NCI-H146 treated with DMSO at 0.1 percent for 48 hours (cell line): ENCODE results near the gene SUOX.
"Not testable (repeated sequence)": the region's sequence is repeated elsewhere in the genome, so short reads cannot be mapped to it uniquely, and the experiment has no call there.

Experiments used
- DNase-seq: peaks from one replicate; lab custom pipeline; 2025; ENCODE audit not compliant: unreplicated experiment; lab: John Stamatoyannopoulos, UW

The SUOX gene

DNA sequence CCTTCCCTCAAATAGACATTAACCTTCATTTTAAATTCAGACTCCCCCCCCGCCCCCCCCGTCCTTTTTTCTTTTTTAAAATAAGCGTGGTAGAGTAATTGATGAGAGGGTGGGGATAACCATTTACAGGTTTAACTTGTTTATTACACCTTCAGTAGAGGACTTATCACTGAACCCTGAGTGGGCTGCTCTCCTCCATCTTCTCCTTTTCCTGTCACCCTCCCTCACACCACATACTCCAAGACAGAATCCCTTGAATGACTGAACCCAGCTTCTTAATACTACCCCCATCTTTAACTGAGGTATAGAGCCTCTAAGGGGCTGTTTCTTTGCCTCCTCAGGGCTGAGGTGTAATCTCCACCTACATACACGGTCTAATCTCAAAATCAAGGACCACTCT lies 20.1 kb downstream of the SUOX start:
- no peak for DNase-seq

DNA sequence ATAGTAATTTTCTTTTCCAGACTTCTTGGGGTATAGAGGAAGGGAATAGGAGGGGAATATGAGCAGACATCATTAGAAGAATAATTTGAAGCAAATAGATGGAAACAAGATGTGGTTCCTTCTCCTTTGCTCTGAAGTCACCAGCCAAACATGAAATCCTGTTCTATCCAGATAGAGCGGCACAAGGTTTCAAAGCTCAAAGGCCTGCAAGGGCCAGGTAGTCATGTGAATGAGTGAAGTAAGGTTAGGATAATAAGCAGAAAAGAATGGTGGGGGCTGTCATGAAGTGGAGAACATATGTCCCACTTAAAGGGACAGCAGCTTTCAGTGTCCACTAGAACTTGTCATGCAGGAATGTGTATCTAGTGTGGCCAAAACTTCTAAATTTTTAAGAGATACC lies 21.3 kb downstream of the SUOX start:
- no peak for DNase-seq

DNA sequence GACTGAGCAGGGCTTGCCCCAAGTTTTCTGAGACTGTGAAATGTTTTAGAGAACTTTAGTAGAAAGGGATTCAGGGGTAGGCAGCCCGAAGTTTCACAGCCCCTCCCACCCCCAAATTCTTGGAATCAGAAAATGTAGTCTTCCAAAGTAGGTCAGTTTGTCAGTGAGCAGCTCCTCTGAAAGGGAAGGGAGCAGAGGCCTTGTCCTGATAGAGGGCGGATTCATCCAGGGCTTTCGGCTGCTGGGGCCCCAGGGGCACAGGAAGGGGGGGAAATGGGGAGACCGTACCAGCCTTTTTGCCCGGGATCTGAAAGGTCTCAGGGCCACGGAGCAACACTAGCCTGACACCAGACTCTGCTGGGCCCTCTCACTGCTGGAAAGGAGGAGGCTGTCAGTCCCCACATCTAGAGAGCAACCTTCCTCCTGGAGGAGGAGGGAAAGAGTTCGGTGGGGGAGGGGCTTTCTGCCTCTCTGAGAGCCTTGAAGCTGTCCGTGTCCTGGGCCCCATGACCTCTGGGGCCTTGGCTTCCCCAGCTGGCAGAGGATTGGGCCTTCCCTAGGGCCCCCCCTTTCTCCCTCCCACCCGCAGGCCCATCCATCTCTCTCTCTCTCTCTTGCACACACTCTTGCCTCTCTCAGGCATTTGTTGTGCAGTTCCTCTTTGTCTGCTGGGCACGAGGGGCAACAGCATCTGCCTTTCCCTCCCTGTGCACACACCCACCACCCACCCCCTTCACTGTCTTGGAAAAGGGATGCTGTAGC lies 23.5 kb downstream of the SUOX start, which contains the start of gene IKZF4:
IKZF4 (plus strand) TSS at position 621 of the 762 bp plus-strand sequence. CDS start 451 bp downstream, outside the sequence.
- DNase-seq, result no peak

DNA sequence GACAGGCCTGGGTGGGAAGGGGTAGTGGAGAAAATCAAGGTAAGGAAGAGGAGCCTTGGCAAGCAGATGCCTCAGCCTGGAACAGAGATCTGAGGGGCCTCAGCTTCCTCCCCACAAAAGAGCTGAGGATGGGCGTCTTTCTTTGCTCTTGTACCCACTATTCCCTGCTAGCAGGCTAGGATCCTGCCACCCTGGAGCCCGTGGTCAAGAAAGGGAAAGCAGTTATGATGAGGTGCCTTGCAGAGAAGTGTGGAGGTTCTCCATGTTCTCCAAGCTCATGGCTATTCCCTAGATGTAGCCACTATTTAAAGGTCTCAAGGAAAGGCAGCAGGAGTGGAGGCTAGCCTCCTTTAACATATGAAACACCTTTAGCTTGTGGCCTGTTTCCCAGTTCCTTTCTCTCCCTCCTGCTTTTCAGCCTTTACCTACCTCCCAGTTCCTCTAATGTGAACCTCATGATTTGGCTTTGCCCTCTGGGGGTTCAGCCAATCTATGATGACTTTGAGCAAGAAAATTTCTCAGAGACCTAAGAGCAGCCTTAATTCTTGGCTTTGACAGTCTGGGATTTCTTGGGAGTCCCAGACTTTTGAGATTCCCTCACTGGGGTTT lies 24.9 kb downstream of the SUOX start:
- no peak for DNase-seq

DNA sequence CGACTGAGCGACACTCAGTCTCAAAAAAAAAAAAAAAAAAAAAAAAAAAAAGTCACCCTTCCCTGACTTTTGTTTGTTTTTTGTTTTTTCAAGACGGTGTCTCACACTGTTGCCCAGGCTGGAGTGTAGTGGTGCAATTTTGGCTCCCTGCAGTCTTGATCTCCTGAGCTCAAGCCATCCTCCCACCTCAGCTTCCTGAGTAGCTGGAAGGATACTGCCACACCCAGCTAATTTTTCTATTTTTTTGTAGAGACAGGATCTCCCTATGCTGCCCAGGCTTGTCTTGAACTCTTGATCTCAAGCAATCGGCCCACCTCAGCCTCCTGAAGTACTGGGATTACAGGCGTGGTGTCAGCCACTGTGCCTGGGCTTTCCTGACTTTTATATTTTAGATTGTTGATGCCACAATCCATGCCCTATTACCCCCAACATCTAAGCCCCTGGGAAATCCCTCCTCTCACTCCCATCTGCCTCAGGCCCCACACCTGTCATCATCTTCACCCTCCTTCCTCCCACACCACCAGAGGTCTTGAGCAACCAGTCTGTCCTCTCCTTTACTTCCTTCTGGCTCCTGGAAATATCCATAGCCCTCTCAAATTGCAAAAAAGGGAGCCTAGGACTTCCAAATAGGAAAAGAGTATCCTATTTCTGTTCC lies 31.6 kb downstream of the SUOX start:
- DNase-seq, result no peak

DNA sequence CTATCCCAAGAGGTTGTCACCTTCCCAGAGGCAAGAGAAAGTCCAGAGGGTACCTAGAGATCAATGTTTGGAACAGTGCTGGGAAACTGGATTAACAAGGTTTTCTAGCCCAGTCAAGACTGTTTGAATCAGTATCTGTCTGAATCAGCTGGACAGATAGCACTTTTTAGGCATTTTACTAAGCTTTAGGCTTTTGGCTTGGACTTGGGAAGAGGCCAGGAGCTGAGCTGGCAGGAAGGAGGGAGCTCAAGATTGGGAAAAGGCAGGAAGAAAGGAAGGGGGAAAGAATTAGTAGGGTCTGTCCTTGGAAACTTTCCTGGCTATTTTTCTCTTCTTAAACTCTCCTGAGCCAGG lies 32.1 kb downstream of the SUOX start:
- no peak for DNase-seq

DNA sequence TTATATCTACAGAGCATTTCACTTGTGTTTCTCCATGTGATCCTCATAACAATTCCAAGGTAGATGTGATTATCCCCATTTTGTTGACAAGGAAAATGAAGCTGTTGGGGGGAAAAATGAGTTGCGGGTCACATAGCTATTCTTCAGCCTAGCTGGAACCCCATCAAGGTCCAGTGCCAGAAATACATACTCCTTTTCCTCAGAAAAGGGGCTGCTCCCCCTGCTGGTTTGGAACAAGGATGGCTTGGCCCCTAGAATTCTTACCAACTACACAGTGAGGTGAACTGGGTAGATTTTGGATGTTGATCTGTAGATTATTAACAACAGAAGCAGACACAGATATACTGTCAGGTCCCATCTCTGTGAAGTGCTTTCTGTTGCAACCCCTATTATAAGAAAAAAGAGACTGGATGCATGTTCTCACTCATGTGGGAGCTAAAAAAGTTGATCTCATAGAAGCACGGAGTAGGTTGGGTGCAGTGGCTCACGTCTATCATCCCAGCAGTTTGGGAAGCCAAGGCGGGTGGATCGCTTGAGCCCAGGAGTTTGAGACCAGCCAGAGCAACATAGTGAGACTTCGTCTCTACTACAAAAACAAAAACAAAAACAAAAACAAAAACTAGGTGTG lies 32.7 kb downstream of the SUOX start:
- DNase-seq, result peak; percentile 5

DNA sequence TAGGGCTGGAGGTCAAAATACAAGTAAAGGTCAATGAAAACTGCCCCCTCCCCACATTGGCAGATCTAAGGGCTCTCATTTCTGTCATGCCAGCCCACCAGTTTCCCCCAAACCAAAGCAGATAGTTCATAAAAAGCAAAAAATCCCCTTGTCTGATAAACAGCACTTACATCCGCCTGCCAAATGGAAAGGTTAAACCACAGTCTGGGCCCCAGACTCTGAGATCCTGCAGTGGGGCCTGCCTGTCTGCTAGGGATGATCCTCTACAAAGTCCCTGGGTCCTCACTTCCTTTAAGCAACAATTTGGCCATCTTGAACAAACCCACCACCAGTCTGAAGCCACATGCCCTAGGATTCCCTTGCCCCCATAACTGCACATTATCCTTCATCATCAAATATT lies 34.9 kb downstream of the SUOX start:
- no peak for DNase-seq

DNA sequence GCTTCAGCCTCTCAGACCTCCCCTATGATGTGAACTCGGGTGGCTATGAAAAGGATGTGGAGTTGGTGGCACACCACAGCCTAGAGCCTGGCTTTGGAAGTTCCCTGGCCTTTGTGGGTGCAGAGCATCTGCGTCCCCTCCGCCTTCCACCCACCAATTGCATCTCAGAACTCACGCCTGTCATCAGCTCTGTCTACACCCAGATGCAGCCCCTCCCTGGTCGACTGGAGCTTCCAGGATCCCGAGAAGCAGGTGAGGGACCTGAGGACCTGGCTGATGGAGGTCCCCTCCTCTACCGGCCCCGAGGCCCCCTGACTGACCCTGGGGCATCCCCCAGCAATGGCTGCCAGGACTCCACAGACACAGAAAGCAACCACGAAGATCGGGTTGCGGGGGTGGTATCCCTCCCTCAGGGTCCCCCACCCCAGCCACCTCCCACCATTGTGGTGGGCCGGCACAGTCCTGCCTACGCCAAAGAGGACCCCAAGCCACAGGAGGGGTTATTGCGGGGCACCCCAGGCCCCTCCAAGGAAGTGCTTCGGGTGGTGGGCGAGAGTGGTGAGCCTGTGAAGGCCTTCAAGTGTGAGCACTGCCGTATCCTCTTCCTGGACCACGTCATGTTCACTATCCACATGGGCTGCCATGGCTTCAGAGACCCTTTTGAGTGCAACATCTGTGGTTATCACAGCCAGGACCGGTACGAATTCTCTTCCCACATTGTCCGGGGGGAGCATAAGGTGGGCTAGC lies 37.7 kb downstream of the SUOX start:
- no peak for DNase-seq

DNA sequence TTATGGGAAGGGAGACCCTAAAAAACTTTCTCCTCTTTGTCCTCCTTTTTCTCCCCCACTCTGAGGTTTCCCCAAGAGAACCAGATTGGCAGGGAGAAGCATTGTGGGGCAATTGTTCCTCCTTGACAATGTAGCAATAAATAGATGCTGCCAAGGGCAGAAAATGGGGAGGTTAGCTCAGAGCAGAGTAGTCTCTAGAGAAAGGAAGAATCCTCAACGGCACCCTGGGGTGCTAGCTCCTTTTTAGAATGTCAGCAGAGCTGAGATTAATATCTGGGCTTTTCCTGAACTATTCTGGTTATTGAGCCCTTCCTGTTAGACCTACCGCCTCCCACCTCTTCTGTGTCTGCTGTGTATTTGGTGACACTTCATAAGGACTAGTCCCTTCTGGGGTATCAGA lies 40.1 kb downstream of the SUOX start:
- DNase-seq, result no peak

DNA sequence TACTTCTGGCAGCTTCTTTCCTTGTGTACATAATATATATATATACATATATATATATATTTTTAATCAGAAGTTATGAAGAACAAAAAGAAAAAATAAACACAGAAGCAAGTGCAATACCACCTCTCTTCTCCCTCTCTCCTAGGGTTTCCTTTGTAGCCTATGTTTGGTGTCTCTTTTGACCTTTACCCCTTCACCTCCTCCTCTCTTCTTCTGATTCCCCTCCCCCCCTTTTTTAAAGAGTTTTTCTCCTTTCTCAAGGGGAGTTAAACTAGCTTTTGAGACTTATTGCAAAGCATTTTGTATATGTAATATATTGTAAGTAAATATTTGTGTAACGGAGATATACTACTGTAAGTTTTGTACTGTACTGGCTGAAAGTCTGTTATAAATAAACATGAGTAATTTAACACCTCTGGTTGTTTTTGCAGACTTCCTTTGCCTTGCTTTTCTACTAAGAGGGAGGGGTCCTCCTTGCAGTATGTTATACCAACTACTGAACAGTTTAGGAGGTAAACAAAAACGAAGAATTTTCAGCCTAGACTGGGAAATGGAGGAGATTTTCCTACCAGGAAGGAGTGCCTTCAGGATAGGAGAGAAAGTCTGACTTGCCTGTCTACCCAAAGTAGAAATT lies 41.1 kb downstream of the SUOX start:
- DNase-seq, result no peak

DNA sequence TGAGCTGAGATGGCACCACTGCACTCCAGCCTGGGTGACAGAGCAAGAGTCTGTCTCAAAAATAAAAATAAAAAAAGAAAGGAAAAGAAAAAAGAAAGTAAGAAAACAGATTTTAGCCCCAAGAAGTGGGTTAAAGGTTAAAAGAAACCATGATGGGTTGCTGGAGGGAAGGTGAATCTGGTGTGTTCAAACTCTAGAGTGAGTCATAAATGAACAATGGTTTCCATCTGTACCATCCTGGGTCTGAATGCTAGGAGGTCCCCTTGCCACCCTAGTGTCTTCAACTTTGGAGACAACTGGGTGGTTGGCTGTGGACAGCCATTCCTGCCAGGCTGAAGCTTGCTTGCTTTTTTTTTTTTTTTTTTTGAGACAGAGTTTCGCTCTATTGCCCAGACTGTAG lies 43.1 kb downstream of the SUOX start:
- no peak for DNase-seq

DNA sequence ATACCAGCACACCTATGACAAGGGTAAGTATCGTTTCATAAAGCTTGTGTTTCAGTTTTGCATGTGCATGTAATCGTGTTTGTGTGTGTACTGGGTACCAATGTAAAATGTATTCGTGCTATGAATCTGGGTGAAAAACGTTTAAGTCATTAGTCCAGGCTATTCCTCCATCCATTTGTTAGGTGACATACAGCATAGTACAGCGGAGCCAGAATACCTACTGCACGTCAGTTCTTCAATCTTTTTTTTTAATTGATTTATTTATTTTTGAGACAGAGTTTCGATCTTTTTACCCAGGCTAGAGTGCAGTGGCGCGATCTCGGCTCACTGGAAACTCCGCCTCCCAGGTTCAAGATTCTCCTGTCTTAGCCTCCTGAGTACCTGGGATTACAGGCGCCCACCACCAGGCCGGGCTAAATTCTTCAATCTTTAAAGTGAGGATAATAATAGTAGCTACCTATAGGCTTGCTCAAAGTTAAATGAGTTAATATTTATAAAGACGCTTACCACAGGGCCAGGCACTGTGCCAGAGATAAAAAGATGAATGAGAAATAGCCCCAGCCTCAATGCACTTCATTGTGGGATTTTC lies 44.0 kb downstream of the SUOX start:
- no peak for DNase-seq

DNA sequence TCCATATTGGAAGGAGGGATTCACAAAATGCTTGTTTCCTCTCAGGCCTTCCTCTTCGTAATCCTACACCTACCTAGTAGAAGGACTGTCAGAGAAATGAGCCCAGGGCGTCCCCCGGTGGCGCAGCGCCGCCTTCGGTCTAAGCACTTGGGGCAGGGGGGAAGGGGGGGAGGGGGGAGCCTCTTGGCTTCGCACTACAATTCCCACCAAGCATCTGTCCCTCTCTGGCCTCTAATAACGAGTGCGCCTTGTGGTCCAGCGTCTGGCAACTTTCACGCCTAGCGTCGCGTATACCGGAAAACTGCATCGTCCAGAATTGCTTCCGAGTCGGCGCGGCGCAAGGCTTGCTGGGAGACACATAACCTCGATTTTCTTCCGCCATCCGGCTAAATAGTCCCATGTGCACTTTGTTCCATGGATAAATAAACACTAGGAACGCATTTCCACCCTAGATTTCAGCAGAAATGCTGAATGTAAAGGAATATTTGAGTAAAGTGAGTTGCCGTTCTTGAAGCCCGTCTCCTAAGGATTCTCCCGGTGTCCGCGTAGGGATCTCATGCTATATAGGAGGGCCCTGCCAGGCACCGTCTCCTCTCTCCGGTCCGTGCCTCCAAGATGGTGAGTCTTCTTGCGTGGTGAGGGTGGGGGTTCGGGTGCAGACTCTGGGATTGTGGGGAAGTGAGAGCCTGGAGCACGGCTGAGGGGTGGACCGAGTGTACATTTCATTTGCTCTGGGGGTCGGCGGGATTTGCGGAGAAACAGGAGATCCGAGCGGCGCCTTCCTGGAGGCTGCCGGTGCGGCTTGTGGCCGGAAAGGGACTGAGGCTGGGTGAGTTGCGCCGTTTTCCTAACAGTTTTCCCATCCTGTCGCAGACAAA lies 44.7 kb downstream of the SUOX start, which contains the start of gene RPS26:
RPS26 (plus strand) TSS at position 367 of the 878 bp plus-strand sequence; CDS start at position 616, 249 bp downstream.
- DNase-seq, result peak; percentile 99

DNA sequence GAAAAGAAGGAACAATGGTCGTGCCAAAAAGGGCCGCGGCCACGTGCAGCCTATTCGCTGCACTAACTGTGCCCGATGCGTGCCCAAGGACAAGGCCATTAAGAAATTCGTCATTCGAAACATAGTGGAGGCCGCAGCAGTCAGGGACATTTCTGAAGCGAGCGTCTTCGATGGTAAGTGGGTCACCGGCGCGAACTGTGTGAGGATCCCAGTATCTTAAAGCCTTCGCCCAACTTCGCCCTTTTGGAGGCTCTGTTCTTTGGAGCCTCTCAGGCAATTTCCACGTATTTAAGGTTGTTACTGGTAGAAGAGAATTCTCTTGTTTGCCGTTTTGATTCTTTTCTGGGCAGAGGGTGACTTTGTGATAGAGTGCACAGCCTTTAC lies 45.3 kb downstream of the SUOX start:
- not testable (repeated sequence) for DNase-seq

DNA sequence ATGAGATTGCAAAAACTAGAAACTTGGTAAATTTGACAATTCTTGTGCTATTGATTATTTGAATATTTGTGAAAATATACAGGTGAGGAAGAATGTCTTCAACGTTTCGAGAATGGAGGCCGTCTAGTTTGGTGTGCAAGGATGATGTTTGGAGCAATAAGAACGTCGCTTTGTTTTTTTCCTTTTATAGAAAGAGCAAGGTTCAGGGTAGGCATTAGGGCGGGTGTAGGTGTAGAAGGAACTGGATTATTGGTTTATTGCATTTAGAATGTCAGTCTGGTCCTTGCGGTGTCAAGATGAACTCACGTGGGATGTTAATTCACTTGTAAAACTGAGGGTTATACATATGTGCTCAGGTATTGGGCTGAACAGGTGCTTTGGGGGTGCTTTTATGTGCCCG lies 45.8 kb downstream of the SUOX start:
- no peak for DNase-seq

DNA sequence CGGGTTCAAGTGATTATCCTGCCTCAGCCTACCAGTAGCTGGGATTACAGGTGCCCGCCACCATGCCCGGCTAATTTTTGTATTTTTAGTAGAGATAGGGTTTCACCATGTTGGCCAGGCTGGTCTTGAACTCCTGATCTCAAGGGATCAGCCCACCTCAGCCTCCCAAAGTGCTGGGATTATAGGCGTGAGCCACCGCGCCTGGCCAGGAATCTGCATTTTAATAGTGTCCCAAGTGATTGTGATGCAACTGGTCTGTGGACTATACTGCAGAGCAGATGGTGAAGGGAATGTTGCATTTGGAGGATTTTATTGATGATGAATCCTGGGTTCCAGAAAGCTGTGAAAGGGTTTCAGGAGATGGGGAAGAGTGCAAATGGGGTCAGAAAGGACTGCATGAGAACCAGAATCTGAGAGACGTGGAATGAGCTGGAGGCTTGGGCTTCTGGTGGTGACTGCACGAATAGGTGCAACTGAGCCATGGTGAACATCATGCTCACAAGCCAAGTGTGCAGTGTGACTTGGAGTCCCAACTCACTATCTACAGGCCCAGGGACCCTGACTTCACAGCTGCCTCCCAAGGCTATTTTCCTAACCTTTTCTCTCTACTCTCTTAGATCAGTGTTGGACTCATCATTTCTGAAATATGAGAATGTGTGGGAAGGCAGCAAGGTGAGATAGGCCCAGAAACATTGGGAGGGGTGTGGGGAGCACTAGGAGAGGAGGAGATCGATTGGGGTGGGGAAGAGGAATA lies 49.1 kb downstream of the SUOX start:
- DNase-seq, result no peak

DNA sequence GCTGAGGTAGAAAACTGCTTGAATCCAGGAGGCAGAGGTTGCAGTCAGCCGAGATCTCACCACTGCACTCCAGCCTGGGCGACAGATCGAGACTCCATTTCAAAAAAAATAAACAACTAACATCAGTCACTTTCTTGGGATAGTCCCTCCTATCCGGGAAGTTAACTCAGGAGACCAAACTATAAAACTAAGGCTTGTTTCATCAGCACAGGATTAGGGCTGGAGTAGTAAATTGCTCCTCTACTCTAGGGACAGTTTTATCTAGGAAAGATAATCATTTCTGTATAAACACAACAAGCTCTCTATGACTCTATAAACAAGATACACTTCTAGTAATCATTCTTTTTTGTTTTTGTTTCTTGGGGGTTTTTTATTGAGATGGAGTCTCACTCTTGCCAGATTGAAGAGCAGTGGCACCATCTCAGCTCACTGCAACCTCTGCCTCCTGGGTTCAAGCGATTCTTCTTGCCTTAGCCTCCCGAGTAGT lies 56.4 kb downstream of the SUOX start:
- DNase-seq, result no peak
